ENCODE data around the gene PTGR2. TPM values are rescaled to one million over a fixed set of nuclear protein-coding genes. Genes with fewer than 3 reads are reported as not detected.

PTGR2 gene
- total RNA-seq, 1 donor from 2014 or later: 5.8 TPM

DNA sequence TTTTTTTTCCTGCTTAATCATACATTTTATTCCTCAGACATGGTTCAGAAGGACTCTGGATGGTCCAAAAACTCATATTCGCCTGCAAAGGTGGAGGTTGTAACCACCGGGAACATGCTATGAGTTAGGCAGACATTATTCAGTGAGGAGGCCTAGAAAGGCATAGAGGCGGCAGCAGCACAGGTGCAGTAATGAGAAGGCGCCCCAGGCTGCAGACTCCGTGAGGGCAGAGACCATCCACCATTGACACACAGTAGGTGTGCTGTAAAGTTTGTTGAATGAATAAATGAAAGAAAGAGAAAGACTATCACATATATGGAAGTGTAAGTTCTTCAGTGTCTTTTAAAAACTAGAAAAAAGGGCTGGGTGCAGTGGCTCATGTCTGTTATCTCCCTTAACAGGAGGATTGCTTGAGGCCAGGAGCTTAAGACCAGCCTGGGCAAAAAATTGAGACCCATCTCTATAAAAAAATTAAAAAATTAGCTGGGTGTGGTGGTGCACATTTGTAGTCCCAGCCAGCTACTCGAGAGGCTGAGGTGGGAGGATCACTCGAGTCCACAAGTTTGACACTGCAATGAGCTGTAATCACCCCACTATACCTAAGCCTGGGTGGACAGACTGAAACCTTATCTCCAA lies 34.5 kb upstream of the PTGR2 start:
- H3K4me3 ChIP-seq (ENCODE audit: low read depth, low read length): no peak overlapping the region
- no peaks in the 10 kb centered on the region for H3K36me3 ChIP-seq (ENCODE audit: control insufficient read depth, insufficient read depth, low read length)
- TF ChIP-seq, protein P1, sequence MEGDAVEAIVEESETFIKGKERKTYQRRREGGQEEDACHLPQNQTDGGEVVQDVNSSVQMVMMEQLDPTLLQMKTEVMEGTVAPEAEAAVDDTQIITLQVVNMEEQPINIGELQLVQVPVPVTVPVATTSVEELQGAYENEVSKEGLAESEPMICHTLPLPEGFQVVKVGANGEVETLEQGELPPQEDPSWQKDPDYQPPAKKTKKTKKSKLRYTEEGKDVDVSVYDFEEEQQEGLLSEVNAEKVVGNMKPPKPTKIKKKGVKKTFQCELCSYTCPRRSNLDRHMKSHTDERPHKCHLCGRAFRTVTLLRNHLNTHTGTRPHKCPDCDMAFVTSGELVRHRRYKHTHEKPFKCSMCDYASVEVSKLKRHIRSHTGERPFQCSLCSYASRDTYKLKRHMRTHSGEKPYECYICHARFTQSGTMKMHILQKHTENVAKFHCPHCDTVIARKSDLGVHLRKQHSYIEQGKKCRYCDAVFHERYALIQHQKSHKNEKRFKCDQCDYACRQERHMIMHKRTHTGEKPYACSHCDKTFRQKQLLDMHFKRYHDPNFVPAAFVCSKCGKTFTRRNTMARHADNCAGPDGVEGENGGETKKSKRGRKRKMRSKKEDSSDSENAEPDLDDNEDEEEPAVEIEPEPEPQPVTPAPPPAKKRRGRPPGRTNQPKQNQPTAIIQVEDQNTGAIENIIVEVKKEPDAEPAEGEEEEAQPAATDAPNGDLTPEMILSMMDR (IDR thresholded peaks at IDR 0.05; ENCODE audit: insufficient read depth, low read length, severe bottlenecking): no peak
- FAIRE-seq: no peak
- no peak for DNase-seq (ENCODE audit: low read depth)
- H3K27me3 ChIP-seq (ENCODE audit: control insufficient read depth, insufficient read depth, low read length): no peaks in the 10 kb centered on the region

GRCh38 chr14:73818821-73819220 lies 32.8 kb upstream of the PTGR2 start:
- no peaks in the 10 kb centered on the region for H3K36me3 ChIP-seq (ENCODE audit: control insufficient read depth, insufficient read depth, low read length)
- TF ChIP-seq, protein P1 (IDR thresholded peaks at IDR 0.05; ENCODE audit: insufficient read depth, low read length, severe bottlenecking): no peak
- H3K27me3 ChIP-seq (ENCODE audit: control insufficient read depth, insufficient read depth, low read length): no peaks in the 10 kb centered on the region
- no peak overlapping the region for H3K4me3 ChIP-seq (ENCODE audit: low read depth, low read length)
- DNase-seq (ENCODE audit: low read depth) (no peak), FAIRE-seq (no peak)

DNA sequence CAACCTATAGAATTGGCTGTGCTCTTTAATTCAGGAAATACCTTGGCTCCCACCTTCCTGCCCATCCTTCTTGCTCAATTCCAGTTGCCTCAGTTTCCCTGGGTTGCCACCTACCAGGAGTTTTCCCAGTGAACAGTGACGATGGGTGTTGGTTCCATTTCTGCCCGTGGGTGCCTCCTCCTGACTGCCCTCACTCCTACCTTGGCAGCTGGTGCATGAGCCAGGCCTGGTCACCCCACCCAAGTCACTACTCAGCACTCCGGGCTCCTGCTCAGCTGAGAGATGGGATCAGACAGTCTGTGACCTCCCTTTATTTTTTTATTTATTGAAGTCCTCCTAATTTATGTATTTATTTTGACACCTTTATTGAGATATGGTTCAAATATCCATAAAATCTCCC lies 31.0 kb upstream of the PTGR2 start:
- no peak for FAIRE-seq
- no peaks in the 10 kb centered on the region for H3K36me3 ChIP-seq (ENCODE audit: control insufficient read depth, insufficient read depth, low read length)
- H3K4me3 ChIP-seq (ENCODE audit: low read depth, low read length): no peak overlapping the region
- no peak for DNase-seq (ENCODE audit: low read depth)
- TF ChIP-seq, protein P1 (IDR thresholded peaks at IDR 0.05; ENCODE audit: insufficient read depth, low read length, severe bottlenecking): no peak
- no peaks in the 10 kb centered on the region for H3K27me3 ChIP-seq (ENCODE audit: control insufficient read depth, insufficient read depth, low read length)

- FAIRE-seq: no peak
- TF ChIP-seq, protein P1 (IDR thresholded peaks at IDR 0.05; ENCODE audit: insufficient read depth, low read length, severe bottlenecking): no peak
- no peaks in the 10 kb centered on the region for H3K27me3 ChIP-seq (ENCODE audit: control insufficient read depth, insufficient read depth, low read length)
- DNase-seq (ENCODE audit: low read depth): no peak
- H3K4me3 ChIP-seq (ENCODE audit: low read depth, low read length): no peak overlapping the region
- no peaks in the 10 kb centered on the region for H3K36me3 ChIP-seq (ENCODE audit: control insufficient read depth, insufficient read depth, low read length)
Observed at GRCh38 chr14:73823339-73823885, 28.2 kb upstream of the PTGR2 start.

DNA sequence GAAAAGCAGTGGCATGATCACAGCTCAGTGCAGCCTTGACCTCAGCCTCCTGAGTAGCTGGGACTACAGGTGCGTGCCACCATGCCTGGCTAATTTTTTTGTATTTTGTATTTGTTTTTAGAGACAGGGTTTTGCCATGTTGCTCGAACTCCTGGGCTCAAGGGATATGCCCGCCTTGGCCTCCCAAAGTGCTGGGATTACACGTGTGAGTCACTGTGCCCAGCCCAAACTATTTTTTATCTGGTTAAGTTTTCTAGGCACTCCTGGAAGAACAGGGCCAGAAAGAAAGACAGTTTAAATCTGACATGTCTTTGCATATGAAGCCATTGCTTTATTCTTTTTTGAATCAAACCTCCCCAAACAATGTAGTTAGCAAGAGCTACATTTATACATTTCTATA lies 27.5 kb upstream of the PTGR2 start:
- FAIRE-seq: no peak
- DNase-seq (ENCODE audit: low read depth): no peak
- H3K27me3 ChIP-seq (ENCODE audit: control insufficient read depth, insufficient read depth, low read length): no peaks in the 10 kb centered on the region
- no peak overlapping the region for H3K4me3 ChIP-seq (ENCODE audit: low read depth, low read length)
- no peaks in the 10 kb centered on the region for H3K36me3 ChIP-seq (ENCODE audit: control insufficient read depth, insufficient read depth, low read length)
- TF ChIP-seq, protein P1 (IDR thresholded peaks at IDR 0.05; ENCODE audit: insufficient read depth, low read length, severe bottlenecking): no peak

- no peak for FAIRE-seq
- no peaks in the 10 kb centered on the region for H3K36me3 ChIP-seq (ENCODE audit: control insufficient read depth, insufficient read depth, low read length)
- H3K4me3 ChIP-seq (ENCODE audit: low read depth, low read length): no peak overlapping the region
- no peak for DNase-seq (ENCODE audit: low read depth)
- TF ChIP-seq, protein P1 (IDR thresholded peaks at IDR 0.05; ENCODE audit: insufficient read depth, low read length, severe bottlenecking): no peak
- H3K27me3 ChIP-seq (ENCODE audit: control insufficient read depth, insufficient read depth, low read length): no peaks in the 10 kb centered on the region
Observed at GRCh38 chr14:73824536-73824935, 27.1 kb upstream of the PTGR2 start.
